H1 (cell line): ENCODE measurements around the gene TNFAIP8L3. TPM values are rescaled to one million over a fixed set of nuclear protein-coding genes. Genes with fewer than 3 reads are reported as not detected.

Source experiments
- CTCF ChIA-PET: fragments of 300-600 bp; sonication (Branson Sonifier 250); formaldehyde crosslinking; loops from one replicate; lab custom pipeline; 2021; ENCODE audit not compliant: partially characterized antibody; lab: Charles Lee
- POLR2A ChIA-PET: fragments of 300-600 bp; sonication (Branson Sonifier 250); formaldehyde crosslinking; loops from one replicate; lab custom pipeline; 2021; ENCODE audit warnings: inconsistent platforms; ENCODE audit not compliant: partially characterized antibody; lab: Charles Lee
- DNase-seq, 2 experiments: peaks; one replicate each; pipeline versions ENCODE4 v3.0.0 to v3.0.0-alpha.2; 2010 to 2022; ENCODE audit warnings: low spot score in 2 of 2, low read depth in 1 of 2, mixed read lengths in 1 of 2
- FAIRE-seq: peaks from 2 replicates; lab custom pipeline; 2011; peaks lifted over from hg19 to GRCh38; lab: Jason Lieb, UNC
- H2AFZ ChIP-seq: 2 replicates; pipeline ENCODE4 v1.8.1; 2012; ENCODE audit warnings: low read length, inconsistent platforms
- H2AK5ac ChIP-seq: 2 replicates; pipeline ENCODE4 v1.6.1; 2013; ENCODE audit warnings: low read depth, low read length
- H2BK120ac ChIP-seq: replicated peaks from 2 replicates; pipeline ENCODE3; 2013; ENCODE audit warnings: low read depth, low read length, inconsistent platforms
- H2BK12ac ChIP-seq: 2 replicates; pipeline ENCODE4 v1.6.1; 2013; ENCODE audit warnings: low read depth, low read length
- H2BK15ac ChIP-seq: 2 replicates; pipeline ENCODE4 v1.6.1; 2013; ENCODE audit warnings: low read length
- H2BK20ac ChIP-seq: 2 replicates; pipeline ENCODE4 v1.6.1; 2013; ENCODE audit warnings: low read length
- H2BK5ac ChIP-seq: 2 replicates; pipeline ENCODE4 v1.6.1; 2013; ENCODE audit warnings: low read depth, low read length
- H3K14ac ChIP-seq: 2 replicates; pipeline ENCODE4 v1.6.1; 2013; ENCODE audit warnings: inconsistent platforms; ENCODE audit not compliant: insufficient read length
- H3K18ac ChIP-seq: 2 replicates; pipeline ENCODE4 v1.6.1; 2013; ENCODE audit warnings: low read length; ENCODE audit errors: extremely low read depth
- H3K23ac ChIP-seq: 2 replicates; pipeline ENCODE4 v1.6.1; 2013; ENCODE audit warnings: inconsistent platforms; ENCODE audit not compliant: insufficient read length
- H3K23me2 ChIP-seq: 2 replicates; pipeline ENCODE4 v1.6.1; 2013; ENCODE audit warnings: low read depth, low read length
- H3K27ac ChIP-seq: 2 replicates; pipeline ENCODE4 v1.6.1; 2011; ENCODE audit warnings: low read depth, low read length, inconsistent platforms
- H3K27me3 ChIP-seq, 4 experiments: replicated peaks in 1 of 4; 1 replicate in 1 of 4; 2 replicates in 3 of 4; pipeline versions ENCODE4 v1.6.1 to v1.8.1; 2011 to 2013; ENCODE audit warnings: low read length in 3 of 4, mild to moderate bottlenecking in 3 of 4, inconsistent platforms in 2 of 4, mixed read lengths in 2 of 4, moderate library complexity in 1 of 4; ENCODE audit not compliant: control insufficient read depth in 3 of 4, insufficient read depth in 3 of 4; ENCODE audit errors: extremely low read depth in 1 of 4
- H3K36me3 ChIP-seq, 4 experiments: 2 replicates each; pipeline versions ENCODE4 v1.6.1 to v1.8.1; 2011 to 2013; ENCODE audit warnings: mild to moderate bottlenecking in 4 of 4, low read length in 3 of 4, moderate library complexity in 2 of 4, control low read depth in 1 of 4, inconsistent platforms in 1 of 4; ENCODE audit not compliant: insufficient read depth in 4 of 4, control insufficient read depth in 2 of 4
- H3K4ac ChIP-seq: replicated peaks from 2 replicates; pipeline ENCODE3; 2013; ENCODE audit warnings: low read length, low read depth, mixed read lengths, inconsistent platforms; ENCODE audit not compliant: insufficient read length
- H3K4me1 ChIP-seq, 4 experiments: replicated peaks in 1 of 4; 1 replicate in 1 of 4; 2 replicates in 3 of 4; pipeline versions ENCODE4 v1.6.1 to v1.8.1; 2011 to 2013; ENCODE audit warnings: low read length in 3 of 4, inconsistent platforms in 2 of 4, mixed read lengths in 1 of 4; ENCODE audit not compliant: insufficient read depth in 4 of 4, control insufficient read depth in 3 of 4
- H3K4me2 ChIP-seq, 2 experiments: 2 replicates each; pipeline versions ENCODE4 v1.6.1 to v1.8.1; 2011 to 2013; ENCODE audit warnings: low read depth in 2 of 2, low read length in 2 of 2, control low read depth in 1 of 2, inconsistent platforms in 1 of 2, mild to moderate bottlenecking in 1 of 2; ENCODE audit not compliant: insufficient read depth in 1 of 2
- H3K4me3 ChIP-seq, 4 experiments: fragments of 200-600, 300-600 bp in 1 of 4; sonication (generic), shearing (Covaris generic), sonication (Bioruptor Twin) in 1 of 4; 2 replicates each; pipeline versions ENCODE4 v1.5.1 to v1.8.1; 2011 to 2016; ENCODE audit warnings: low read length in 4 of 4, low read depth in 3 of 4, control low read depth in 2 of 4, inconsistent platforms in 2 of 4, mild to moderate bottlenecking in 2 of 4, mixed read lengths in 1 of 4, moderate library complexity in 1 of 4; ENCODE audit not compliant: insufficient read depth in 2 of 4; ENCODE audit errors: extremely low read depth in 1 of 4
- H3K56ac ChIP-seq: replicated peaks from 2 replicates; pipeline ENCODE3; 2013; ENCODE audit warnings: low read depth, mild to moderate bottlenecking, mixed read lengths, low read length, inconsistent platforms; ENCODE audit not compliant: insufficient read length
- H3K79me1 ChIP-seq: 2 replicates; pipeline ENCODE4 v1.6.1; 2013; ENCODE audit warnings: low read depth, low read length, control low read depth
- H3K79me2 ChIP-seq, 2 experiments: 2 replicates each; pipeline versions ENCODE4 v1.6.1 to v1.8.1; 2012 to 2013; ENCODE audit warnings: low read length in 2 of 2, mild to moderate bottlenecking in 2 of 2, inconsistent platforms in 1 of 2; ENCODE audit not compliant: insufficient read depth in 2 of 2, control insufficient read depth in 1 of 2
- H3K9ac ChIP-seq, 4 experiments: replicated peaks in 1 of 4; 1 replicate in 1 of 4; 2 replicates in 3 of 4; pipeline versions ENCODE4 v1.6.1 to v1.8.1; 2011 to 2013; ENCODE audit warnings: low read depth in 3 of 4, low read length in 3 of 4, control low read depth in 2 of 4, mild to moderate bottlenecking in 2 of 4, moderate library complexity in 2 of 4, inconsistent platforms in 1 of 4; ENCODE audit errors: extremely low read depth in 1 of 4
- H3K9me3 ChIP-seq, 2 experiments: 2 replicates each; pipeline versions ENCODE4 v1.6.1 to v1.8.1; 2012 to 2013; ENCODE audit warnings: mild to moderate bottlenecking in 2 of 2, moderate library complexity in 2 of 2, control low read depth in 1 of 2, inconsistent platforms in 1 of 2, low read depth in 1 of 2, low read length in 1 of 2, mixed read lengths in 1 of 2; ENCODE audit not compliant: insufficient read depth in 2 of 2
- H4K20me1 ChIP-seq, 2 experiments: replicated peaks in 1 of 2; 2 replicates each; pipeline versions ENCODE3 to v1.8.1; 2011 to 2013; ENCODE audit warnings: inconsistent platforms in 2 of 2, low read length in 2 of 2, mild to moderate bottlenecking in 1 of 2; ENCODE audit not compliant: insufficient read depth in 2 of 2, control insufficient read depth in 1 of 2
- H4K5ac ChIP-seq: 2 replicates; pipeline ENCODE4 v1.6.1; 2013; ENCODE audit warnings: low read length, low read depth, mixed read lengths, inconsistent platforms; ENCODE audit not compliant: insufficient read length
- H4K8ac ChIP-seq: 2 replicates; pipeline ENCODE4 v1.8.0; 2013; ENCODE audit warnings: mild to moderate bottlenecking, moderate library complexity, low read length, inconsistent platforms; ENCODE audit not compliant: insufficient read depth; ENCODE audit errors: extremely low read depth
- H4K91ac ChIP-seq: replicated peaks from 2 replicates; pipeline ENCODE3; 2013; ENCODE audit warnings: low read length, mixed read lengths, inconsistent platforms; ENCODE audit not compliant: insufficient read length
- ASH2L ChIP-seq: fragments of 200-600, 300-600 bp; sonication (generic); IDR thresholded peaks from one replicate; pipeline ENCODE4 v1.7.1; 2017; ENCODE audit warnings: low read length
- CREB1 ChIP-seq: IDR thresholded peaks from 2 replicates; pipeline ENCODE4 v1.6.1; 2012; ENCODE audit warnings: inconsistent platforms
- CTCF ChIP-seq, 3 experiments: IDR thresholded peaks; 1 replicate in 2 of 3; 2 replicates in 1 of 3; pipeline versions ENCODE4 v1.5.1 to v1.6.1; 2011; ENCODE audit warnings: low read length in 3 of 3, mild to moderate bottlenecking in 3 of 3, inconsistent platforms in 2 of 3, low read depth in 1 of 3, moderate library complexity in 1 of 3; ENCODE audit not compliant: insufficient read depth in 1 of 3; ENCODE audit errors: control extremely low read depth in 1 of 3
- EGR1 ChIP-seq: IDR thresholded peaks from 2 replicates; pipeline ENCODE4 v1.6.1; 2011; ENCODE audit warnings: low read depth, low read length, borderline replicate concordance
- EZH2 ChIP-seq: fragments of 200-600 bp; sonication (generic); IDR thresholded peaks from 2 replicates; pipeline ENCODE4 v1.7.1; 2012; ENCODE audit warnings: low read depth, mild to moderate bottlenecking, moderate library complexity, low read length, inconsistent platforms; ENCODE audit not compliant: severe bottlenecking
- FOSL1 ChIP-seq: IDR thresholded peaks from 2 replicates; pipeline ENCODE4 v1.6.1; 2011; ENCODE audit warnings: mild to moderate bottlenecking, low read depth, low read length, moderate library complexity; ENCODE audit not compliant: insufficient read depth
- HDAC2 ChIP-seq, 2 experiments: fragments of 300-600 bp in 1 of 2; sonication (generic) in 1 of 2; IDR thresholded peaks; 2 replicates each; pipeline ENCODE4 v1.6.1; 2011 to 2012; ENCODE audit warnings: low read depth in 2 of 2, low read length in 2 of 2, mild to moderate bottlenecking in 2 of 2, moderate library complexity in 2 of 2, borderline replicate concordance in 1 of 2, inconsistent platforms in 1 of 2
- RFX5 ChIP-seq: IDR thresholded peaks from 2 replicates; pipeline ENCODE4 v1.6.1; 2011; ENCODE audit warnings: low read depth, low read length, improper control_type of control experiment, borderline replicate concordance
- SAP30 ChIP-seq: fragments of 300-600 bp; sonication (generic); IDR thresholded peaks from 2 replicates; pipeline ENCODE4 v1.7.1; 2012; ENCODE audit warnings: low read length, moderate library complexity, mild to moderate bottlenecking, inconsistent platforms; ENCODE audit not compliant: insufficient read depth, insufficient replicate concordance
- SIN3A ChIP-seq, 2 experiments: IDR thresholded peaks in 1 of 2; conservative IDR thresholded peaks in 1 of 2; 2 replicates each; pipeline ENCODE4 v1.6.1; 2011 to 2012; ENCODE audit warnings: low read length in 2 of 2, improper control_type of control experiment in 1 of 2, low read depth in 1 of 2, mild to moderate bottlenecking in 1 of 2
- TAF7 ChIP-seq: optimal IDR thresholded peaks from 2 replicates; pipeline ENCODE3; 2011; ENCODE audit warnings: low read depth, mild to moderate bottlenecking, inconsistent platforms, low read length, moderate library complexity, borderline replicate concordance
- WGBS, 2 experiments: shearing (Covaris generic) in 1 of 2; methylation state at CpG; one replicate each; pipeline versions ENCODE4 v1.1.6 to v1.1.7; 2013 to 2015; ENCODE audit warnings: low lambda C conversion rate in 2 of 2, mixed read lengths in 2 of 2, inconsistent platforms in 1 of 2, low coverage in 1 of 2, missing lambda C conversion rate in 1 of 2; ENCODE audit not compliant: insufficient replicate concordance in 2 of 2, insufficient coverage in 1 of 2, insufficient read length in 1 of 2; ENCODE audit errors: extremely low coverage in 1 of 2, missing lambda C conversion rate in 1 of 2; 5-methylcytosine and 5-hydroxymethylcytosine counted together
- polyA plus RNA-seq, 7 experiments: library from polyadenylated mRNA; depleted of rRNA in 3 of 7; stranded (reverse) in 5 of 7; unstranded in 2 of 7; fragments of >200 nt in 5 of 7; fragments of 200-250 nt in 2 of 7; gene quantifications; 1 replicate in 5 of 7; 2 replicates in 1 of 7; 4 replicates in 1 of 7; pipeline versions ENCODE4 v1.2.1 to v1.2.3, GENCODE V29; 2011 to 2013; ENCODE audit warnings: missing spikeins in 2 of 7, mixed read lengths in 2 of 7
- total RNA-seq: library from RNA; stranded (reverse); fragmentation: NEBNext Ultra II Directional; extraction: Animal tissue kit (Norgen Biotek cat#: 25700); gene quantifications from 2 replicates; pipeline ENCODE4 v1.2.1, GENCODE V29; 2021

TNFAIP8L3 gene
- total and polyA plus RNA-seq, 2 of the 8 experiments (the other 6 are each of a cell fraction or from before 2014, with no cell fraction given) = 0.23 to 0.67 TPM

GRCh38 chr15:51139091-51139490 is 44.4 kb upstream of the TNFAIP8L3 start:
- Histone ChIP-seq H3K56ac (no peak overlapping the region), H3K79me1 (no peaks in the 10 kb centered on the region), H2AFZ (no peak overlapping the region), H3K4me1 (no peaks in the 10 kb centered on the region), H2BK20ac (no peak overlapping the region), H3K9ac (no peak overlapping the region), H2BK120ac (no peak overlapping the region), H4K5ac (no peak overlapping the region), H3K36me3 (no peaks in the 10 kb centered on the region), H2BK15ac (no peak overlapping the region), H3K18ac (no peak overlapping the region), H3K23me2 (no peaks in the 10 kb centered on the region), H4K91ac (no peak overlapping the region), H3K23ac (no peak overlapping the region), H3K27me3 (no peaks in the 10 kb centered on the region), H2AK5ac (no peak overlapping the region), H3K4me2 (no peak overlapping the region), H3K14ac (no peak overlapping the region), H4K20me1 (no peaks in the 10 kb centered on the region), H3K9me3 (no peaks in the 10 kb centered on the region), H4K8ac (no peak overlapping the region), H3K27ac (no peak overlapping the region), H2BK5ac (no peak overlapping the region), H3K4me3 (no peak overlapping the region), H3K79me2 (no peaks in the 10 kb centered on the region), H3K4ac (no peak overlapping the region), H2BK12ac (no peak overlapping the region)
- 81% methylated on average over 1 of the region's 1 CpG; no CpG with 5 or more reads in 1 of the 2 experiments for WGBS, 2 experiments
- DNase-seq (no peak), FAIRE-seq (no peak)
- ChIA-PET POLR2A (no interaction called here), CTCF (no interaction called here)
- TF ChIP-seq RFX5 (no peak), ASH2L (no peak), CTCF (IDR thresholded peaks at IDR 0.05; ENCODE audit: control extremely low read depth in 1 of 3, insufficient read depth in 1 of 3, low read depth in 1 of 3, low read length in 3 of 3) (no peak), HDAC2 (IDR thresholded peaks at IDR 0.05; ENCODE audit: borderline replicate concordance in 1 of 2, low read depth in 2 of 2, low read length in 2 of 2) (no peak), EGR1 (no peak), SIN3A (conservative IDR thresholded peaks at IDR 0.05 in 1 of 2, IDR thresholded peaks at IDR 0.05 in 1 of 2; ENCODE audit: low read depth in 1 of 2, low read length in 2 of 2) (no peak), SAP30 (no peak), CREB1 (no peak), TAF7 (no peak), FOSL1 (no peak), EZH2 (no peak)
